ENCODE measurements around the gene CHEK2. TPM values are rescaled to one million over a fixed set of nuclear protein-coding genes. Genes with fewer than 3 reads are reported as not detected.

CHEK2 gene
- total and polyA plus RNA-seq, 2 experiments from 2014 or later = 86.0 to 121 TPM

GRCh38 chr22:28742562-28742962, 942 bp upstream of the CHEK2 start:
- Histone ChIP-seq H3K4me2 (peak overlapping the region; percentile 83), H3K36me3 (ENCODE audit: insufficient read depth) (peaks cover 18% of the 10 kb centered on the region), H3K4me3 (peak overlapping the region; percentile 68), H3K27me3 (ENCODE audit: insufficient read depth) (no peaks in the 10 kb centered on the region), H4K20me1 (replicated peaks; ENCODE audit: insufficient read depth) (no peaks in the 10 kb centered on the region; the same call in 1 of the 2 replicates), H3K9me2 (ENCODE audit: insufficient read depth) (no peaks in the 10 kb centered on the region), H3K27ac (ENCODE audit: low read depth) (peak overlapping the region; percentile 70), H3K4me1 (ENCODE audit: insufficient read depth) (peaks cover 10% of the 10 kb centered on the region), H3F3A (replicated peaks; ENCODE audit: low read depth) (no peaks in the 10 kb centered on the region), H3K79me2 (replicated peaks; ENCODE audit: insufficient read depth) (peaks cover 50% of the 10 kb centered on the region), H2AFZ (no peak overlapping the region)
- ATAC-seq = no peak
- no peak for TF ChIP-seq STAT1 (IDR thresholded peaks at IDR 0.05; ENCODE audit: unreplicated experiment)
- TF ChIP-seq, protein P1, sequence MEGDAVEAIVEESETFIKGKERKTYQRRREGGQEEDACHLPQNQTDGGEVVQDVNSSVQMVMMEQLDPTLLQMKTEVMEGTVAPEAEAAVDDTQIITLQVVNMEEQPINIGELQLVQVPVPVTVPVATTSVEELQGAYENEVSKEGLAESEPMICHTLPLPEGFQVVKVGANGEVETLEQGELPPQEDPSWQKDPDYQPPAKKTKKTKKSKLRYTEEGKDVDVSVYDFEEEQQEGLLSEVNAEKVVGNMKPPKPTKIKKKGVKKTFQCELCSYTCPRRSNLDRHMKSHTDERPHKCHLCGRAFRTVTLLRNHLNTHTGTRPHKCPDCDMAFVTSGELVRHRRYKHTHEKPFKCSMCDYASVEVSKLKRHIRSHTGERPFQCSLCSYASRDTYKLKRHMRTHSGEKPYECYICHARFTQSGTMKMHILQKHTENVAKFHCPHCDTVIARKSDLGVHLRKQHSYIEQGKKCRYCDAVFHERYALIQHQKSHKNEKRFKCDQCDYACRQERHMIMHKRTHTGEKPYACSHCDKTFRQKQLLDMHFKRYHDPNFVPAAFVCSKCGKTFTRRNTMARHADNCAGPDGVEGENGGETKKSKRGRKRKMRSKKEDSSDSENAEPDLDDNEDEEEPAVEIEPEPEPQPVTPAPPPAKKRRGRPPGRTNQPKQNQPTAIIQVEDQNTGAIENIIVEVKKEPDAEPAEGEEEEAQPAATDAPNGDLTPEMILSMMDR (conservative IDR thresholded peaks at IDR 0.05; ENCODE audit: low read depth in 2 of 2) = no peak
- TF ChIP-seq, protein P2, sequence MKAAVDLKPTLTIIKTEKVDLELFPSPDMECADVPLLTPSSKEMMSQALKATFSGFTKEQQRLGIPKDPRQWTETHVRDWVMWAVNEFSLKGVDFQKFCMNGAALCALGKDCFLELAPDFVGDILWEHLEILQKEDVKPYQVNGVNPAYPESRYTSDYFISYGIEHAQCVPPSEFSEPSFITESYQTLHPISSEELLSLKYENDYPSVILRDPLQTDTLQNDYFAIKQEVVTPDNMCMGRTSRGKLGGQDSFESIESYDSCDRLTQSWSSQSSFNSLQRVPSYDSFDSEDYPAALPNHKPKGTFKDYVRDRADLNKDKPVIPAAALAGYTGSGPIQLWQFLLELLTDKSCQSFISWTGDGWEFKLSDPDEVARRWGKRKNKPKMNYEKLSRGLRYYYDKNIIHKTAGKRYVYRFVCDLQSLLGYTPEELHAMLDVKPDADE (IDR thresholded peaks at IDR 0.05) = no peak
- TF ChIP-seq ZNF331 (CRISPR knock-in tag; IDR thresholded peaks at IDR 0.05; ENCODE audit: low read depth) = no peak
- H3K27ac Mint-ChIP-seq = peak overlapping the region; percentile 90
- no peaks in the 10 kb centered on the region for H3K9me3 Mint-ChIP-seq
- H3K4me1 Mint-ChIP-seq = peaks cover 29% of the 10 kb centered on the region
- no peak for DNase-seq (ENCODE audit: low spot score)
- H3K36me3 Mint-ChIP-seq (ENCODE audit: low read depth) = peaks cover 44% of the 10 kb centered on the region
- H3K4me3 Mint-ChIP-seq = peak overlapping the region; percentile 87
- H3K27me3 Mint-ChIP-seq (ENCODE audit: insufficient read depth, low read depth, poor library complexity) = peaks cover 7% of the 10 kb centered on the region

GRCh38 chr22:28741200-28741784, 328 bp downstream of the CHEK2 start:
- H3K4me3 Mint-ChIP-seq = peak overlapping the region; percentile 87
- Histone ChIP-seq H3K79me2 (replicated peaks; ENCODE audit: insufficient read depth) (peaks cover 60% of the 10 kb centered on the region), H3K4me2 (peak overlapping the region; percentile 81), H3K27ac (ENCODE audit: low read depth) (peak overlapping the region; percentile 33; the same call in 1 of the 2 replicates), H3K36me3 (ENCODE audit: insufficient read depth) (peaks cover 18% of the 10 kb centered on the region), H3K4me1 (ENCODE audit: insufficient read depth) (peaks cover 20% of the 10 kb centered on the region), H3K27me3 (ENCODE audit: insufficient read depth) (no peaks in the 10 kb centered on the region), H2AFZ (no peak overlapping the region), H4K20me1 (replicated peaks; ENCODE audit: insufficient read depth) (no peaks in the 10 kb centered on the region; the same call in 1 of the 2 replicates), H3K4me3 (peak overlapping the region; percentile 68), H3F3A (replicated peaks; ENCODE audit: low read depth) (no peaks in the 10 kb centered on the region), H3K9me2 (ENCODE audit: insufficient read depth) (no peaks in the 10 kb centered on the region)
- DNase-seq (ENCODE audit: low spot score) = no peak
- ATAC-seq = no peak
- H3K36me3 Mint-ChIP-seq (ENCODE audit: low read depth) = peaks cover 31% of the 10 kb centered on the region
- H3K4me1 Mint-ChIP-seq = peaks cover 42% of the 10 kb centered on the region
- no peaks in the 10 kb centered on the region for H3K9me3 Mint-ChIP-seq
- H3K27me3 Mint-ChIP-seq (ENCODE audit: insufficient read depth, low read depth, poor library complexity) = peaks cover 7% of the 10 kb centered on the region
- peak overlapping the region; percentile 90 for H3K27ac Mint-ChIP-seq
- no peak for TF ChIP-seq JUNB (IDR thresholded peaks at IDR 0.05; ENCODE audit: unreplicated experiment)
- no peak for TF ChIP-seq ZNF331 (CRISPR knock-in tag; IDR thresholded peaks at IDR 0.05; ENCODE audit: low read depth)
- TF ChIP-seq STAT1 (IDR thresholded peaks at IDR 0.05; ENCODE audit: unreplicated experiment) = no peak
- TF ChIP-seq, protein P3, sequence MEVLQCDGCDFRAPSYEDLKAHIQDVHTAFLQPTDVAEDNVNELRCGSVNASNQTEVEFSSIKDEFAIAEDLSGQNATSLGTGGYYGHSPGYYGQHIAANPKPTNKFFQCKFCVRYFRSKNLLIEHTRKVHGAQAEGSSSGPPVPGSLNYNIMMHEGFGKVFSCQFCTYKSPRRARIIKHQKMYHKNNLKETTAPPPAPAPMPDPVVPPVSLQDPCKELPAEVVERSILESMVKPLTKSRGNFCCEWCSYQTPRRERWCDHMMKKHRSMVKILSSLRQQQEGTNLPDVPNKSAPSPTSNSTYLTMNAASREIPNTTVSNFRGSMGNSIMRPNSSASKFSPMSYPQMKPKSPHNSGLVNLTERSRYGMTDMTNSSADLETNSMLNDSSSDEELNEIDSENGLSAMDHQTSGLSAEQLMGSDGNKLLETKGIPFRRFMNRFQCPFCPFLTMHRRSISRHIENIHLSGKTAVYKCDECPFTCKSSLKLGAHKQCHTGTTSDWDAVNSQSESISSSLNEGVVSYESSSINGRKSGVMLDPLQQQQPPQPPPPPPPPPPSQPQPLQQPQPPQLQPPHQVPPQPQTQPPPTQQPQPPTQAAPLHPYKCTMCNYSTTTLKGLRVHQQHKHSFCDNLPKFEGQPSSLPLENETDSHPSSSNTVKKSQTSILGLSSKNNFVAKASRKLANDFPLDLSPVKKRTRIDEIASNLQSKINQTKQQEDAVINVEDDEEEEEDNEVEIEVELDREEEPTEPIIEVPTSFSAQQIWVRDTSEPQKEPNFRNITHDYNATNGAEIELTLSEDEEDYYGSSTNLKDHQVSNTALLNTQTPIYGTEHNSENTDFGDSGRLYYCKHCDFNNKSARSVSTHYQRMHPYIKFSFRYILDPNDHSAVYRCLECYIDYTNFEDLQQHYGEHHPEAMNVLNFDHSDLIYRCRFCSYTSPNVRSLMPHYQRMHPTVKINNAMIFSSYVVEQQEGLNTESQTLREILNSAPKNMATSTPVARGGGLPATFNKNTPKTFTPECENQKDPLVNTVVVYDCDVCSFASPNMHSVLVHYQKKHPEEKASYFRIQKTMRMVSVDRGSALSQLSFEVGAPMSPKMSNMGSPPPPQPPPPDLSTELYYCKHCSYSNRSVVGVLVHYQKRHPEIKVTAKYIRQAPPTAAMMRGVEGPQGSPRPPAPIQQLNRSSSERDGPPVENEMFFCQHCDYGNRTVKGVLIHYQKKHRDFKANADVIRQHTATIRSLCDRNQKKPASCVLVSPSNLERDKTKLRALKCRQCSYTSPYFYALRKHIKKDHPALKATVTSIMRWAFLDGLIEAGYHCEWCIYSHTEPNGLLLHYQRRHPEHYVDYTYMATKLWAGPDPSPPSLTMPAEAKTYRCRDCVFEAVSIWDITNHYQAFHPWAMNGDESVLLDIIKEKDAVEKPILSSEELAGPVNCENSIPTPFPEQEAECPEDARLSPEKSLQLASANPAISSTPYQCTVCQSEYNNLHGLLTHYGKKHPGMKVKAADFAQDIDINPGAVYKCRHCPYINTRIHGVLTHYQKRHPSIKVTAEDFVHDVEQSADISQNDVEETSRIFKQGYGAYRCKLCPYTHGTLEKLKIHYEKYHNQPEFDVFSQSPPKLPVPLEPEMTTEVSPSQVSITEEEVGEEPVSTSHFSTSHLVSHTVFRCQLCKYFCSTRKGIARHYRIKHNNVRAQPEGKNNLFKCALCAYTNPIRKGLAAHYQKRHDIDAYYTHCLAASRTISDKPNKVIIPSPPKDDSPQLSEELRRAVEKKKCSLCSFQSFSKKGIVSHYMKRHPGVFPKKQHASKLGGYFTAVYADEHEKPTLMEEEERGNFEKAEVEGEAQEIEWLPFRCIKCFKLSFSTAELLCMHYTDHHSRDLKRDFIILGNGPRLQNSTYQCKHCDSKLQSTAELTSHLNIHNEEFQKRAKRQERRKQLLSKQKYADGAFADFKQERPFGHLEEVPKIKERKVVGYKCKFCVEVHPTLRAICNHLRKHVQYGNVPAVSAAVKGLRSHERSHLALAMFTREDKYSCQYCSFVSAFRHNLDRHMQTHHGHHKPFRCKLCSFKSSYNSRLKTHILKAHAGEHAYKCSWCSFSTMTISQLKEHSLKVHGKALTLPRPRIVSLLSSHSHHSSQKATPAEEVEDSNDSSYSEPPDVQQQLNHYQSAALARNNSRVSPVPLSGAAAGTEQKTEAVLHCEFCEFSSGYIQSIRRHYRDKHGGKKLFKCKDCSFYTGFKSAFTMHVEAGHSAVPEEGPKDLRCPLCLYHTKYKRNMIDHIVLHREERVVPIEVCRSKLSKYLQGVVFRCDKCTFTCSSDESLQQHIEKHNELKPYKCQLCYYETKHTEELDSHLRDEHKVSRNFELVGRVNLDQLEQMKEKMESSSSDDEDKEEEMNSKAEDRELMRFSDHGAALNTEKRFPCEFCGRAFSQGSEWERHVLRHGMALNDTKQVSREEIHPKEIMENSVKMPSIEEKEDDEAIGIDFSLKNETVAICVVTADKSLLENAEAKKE (CRISPR knock-in tag; IDR thresholded peaks at IDR 0.05) = no peak
- no peak; the same call in 1 of the 2 replicates for TF ChIP-seq POLR2AphosphoS5 (IDR thresholded peaks at IDR 0.05; ENCODE audit: low read depth)
- no peak for TF ChIP-seq NANOG (IDR thresholded peaks at IDR 0.05; ENCODE audit: borderline replicate concordance)
- TF ChIP-seq CREB1 (CRISPR knock-in tag; IDR thresholded peaks at IDR 0.05; ENCODE audit: low read depth) = no peak
- TF ChIP-seq ZNF114 (CRISPR knock-in tag; IDR thresholded peaks at IDR 0.05) = no peak
